Ishikawa (cell line): ENCODE data around the gene MCM10.

Source experiments
- CEBPB ChIP-seq: IDR thresholded peaks from 2 replicates; pipeline ENCODE4 v1.6.1; 2012
- CREB1 ChIP-seq: IDR thresholded peaks from 2 replicates; pipeline ENCODE4 v1.6.1; 2012; ENCODE audit warnings: low read depth
- EGR1 ChIP-seq: IDR thresholded peaks from 2 replicates; pipeline ENCODE4 v1.6.1; 2012
- EP300 ChIP-seq: IDR thresholded peaks from 2 replicates; pipeline ENCODE4 v1.6.1; 2012; ENCODE audit warnings: borderline replicate concordance
- FOXM1 ChIP-seq: IDR thresholded peaks from 2 replicates; pipeline ENCODE4 v1.6.1; 2012; ENCODE audit warnings: low read depth, borderline replicate concordance
- NFIC ChIP-seq: IDR thresholded peaks from 2 replicates; pipeline ENCODE4 v1.6.1; 2012
- RAD21 ChIP-seq: IDR thresholded peaks from 2 replicates; pipeline ENCODE4 v1.6.1; 2012; ENCODE audit warnings: low read depth
- REST ChIP-seq: IDR thresholded peaks from 2 replicates; pipeline ENCODE4 v1.6.1; 2012; ENCODE audit warnings: low read depth, mild to moderate bottlenecking
- TAF1 ChIP-seq: IDR thresholded peaks from 2 replicates; pipeline ENCODE4 v1.6.1; 2012; ENCODE audit warnings: low read depth, mild to moderate bottlenecking
- TCF12 ChIP-seq: IDR thresholded peaks from 2 replicates; pipeline ENCODE4 v1.6.1; 2012; ENCODE audit warnings: low read depth
- TEAD4 ChIP-seq: IDR thresholded peaks from 2 replicates; pipeline ENCODE4 v1.6.1; 2012
- USF1 ChIP-seq: IDR thresholded peaks from 2 replicates; pipeline ENCODE4 v1.6.1; 2012
- YY1 ChIP-seq: IDR thresholded peaks from 2 replicates; pipeline ENCODE4 v1.6.1; 2012; ENCODE audit warnings: low read depth
- ZBTB7A ChIP-seq: IDR thresholded peaks from 2 replicates; pipeline ENCODE4 v1.6.1; 2012; ENCODE audit warnings: low read depth
- TF ChIP-seq, protein P1 (sequence below): IDR thresholded peaks from 2 replicates; pipeline ENCODE4 v1.6.1; 2012

Gene MCM10

GRCh38 chr10:13241613-13242012, 80.3 kb downstream of the MCM10 start:
- TF ChIP-seq EGR1 = no peak
- TF ChIP-seq TCF12 = no peak

DNA sequence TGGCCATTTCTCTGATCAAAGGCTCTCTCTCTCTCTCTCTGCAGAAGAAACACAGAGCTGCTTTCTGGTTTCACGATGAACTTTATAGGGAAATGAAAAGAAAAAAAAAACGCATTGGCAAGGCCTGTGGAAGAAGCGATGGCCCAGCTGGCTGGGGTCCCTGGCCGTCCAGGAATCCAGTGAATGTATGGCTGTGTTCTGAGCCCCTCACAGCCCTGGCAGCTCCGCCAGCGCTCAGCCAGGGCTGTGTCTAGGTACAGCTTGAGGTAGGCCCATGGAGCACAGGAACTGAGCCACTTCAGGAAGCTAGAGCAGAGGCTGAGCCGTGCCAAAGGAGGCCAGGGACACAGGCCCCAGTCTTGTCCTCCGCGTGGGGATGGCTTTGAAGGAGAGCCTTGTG, 85.9 kb downstream of the MCM10 start:
- no peak for TF ChIP-seq CEBPB
- TF ChIP-seq RAD21 = no peak
- TF ChIP-seq USF1 = no peak
- no peak for TF ChIP-seq FOXM1

DNA sequence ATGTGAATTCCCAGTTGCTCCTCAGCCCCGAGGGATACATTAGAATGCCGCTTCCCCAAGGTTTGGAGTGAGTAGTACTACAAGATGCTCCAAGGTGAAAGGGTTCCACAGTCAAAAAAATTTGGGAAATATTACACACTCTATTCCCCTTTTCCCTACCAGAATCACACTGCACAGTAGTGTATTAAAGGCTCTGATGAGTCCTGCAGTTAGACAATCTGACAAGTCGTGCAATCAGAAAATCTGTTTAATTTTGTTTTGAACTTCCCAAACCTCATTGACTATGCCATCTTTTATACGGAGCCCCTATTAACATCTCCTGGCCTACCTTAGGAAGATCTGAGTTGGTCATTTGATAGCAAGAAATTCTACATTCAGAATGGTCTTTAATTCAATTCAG, 86.4 kb downstream of the MCM10 start:
- TF ChIP-seq CEBPB (no peak), CREB1 (no peak), TEAD4 (no peak), YY1 (no peak), TAF1 (no peak), RAD21 (no peak), REST (no peak), ZBTB7A (no peak), EGR1 (no peak), FOXM1 (no peak), EP300 (no peak), NFIC (no peak), USF1 (no peak)
- TF ChIP-seq, protein P1, sequence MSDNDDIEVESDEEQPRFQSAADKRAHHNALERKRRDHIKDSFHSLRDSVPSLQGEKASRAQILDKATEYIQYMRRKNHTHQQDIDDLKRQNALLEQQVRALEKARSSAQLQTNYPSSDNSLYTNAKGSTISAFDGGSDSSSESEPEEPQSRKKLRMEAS = no peak

GRCh38 chr10:13253726-13254125, 92.4 kb downstream of the MCM10 start:
- TF ChIP-seq REST = no peak
- TF ChIP-seq NFIC = no peak
- no peak for TF ChIP-seq RAD21
- TF ChIP-seq YY1 = no peak
- TF ChIP-seq CEBPB = no peak
- TF ChIP-seq CREB1 = no peak
- no peak for TF ChIP-seq USF1
- TF ChIP-seq, protein P1 = no peak
- TF ChIP-seq TAF1 = no peak

GRCh38 chr10:13256627-13257026, 95.3 kb downstream of the MCM10 start:
- TF ChIP-seq CREB1 (no peak), ZBTB7A (no peak), REST (no peak), EP300 (no peak), FOXM1 (no peak), TAF1 (no peak), CEBPB (no peak)
